Skeletal muscle satellite cell (primary cell): ENCODE data around the gene ZBTB49.

ENCODE experiments used
- H3K27me3 ChIP-seq: 2 replicates; pipeline ENCODE4 v1.7.0; 2013; ENCODE audit warnings: low read length; ENCODE audit not compliant: control insufficient read depth, insufficient read depth
- H3K36me3 ChIP-seq: 2 replicates; pipeline ENCODE4 v1.7.0; 2013; ENCODE audit warnings: mild to moderate bottlenecking, control low read depth, low read length; ENCODE audit not compliant: insufficient read depth
- H3K4me1 ChIP-seq: 2 replicates; pipeline ENCODE4 v1.7.0; 2013; ENCODE audit warnings: low read length; ENCODE audit not compliant: control insufficient read depth, insufficient read depth
- H3K4me2 ChIP-seq: 2 replicates; pipeline ENCODE4 v1.7.0; 2013; ENCODE audit warnings: mild to moderate bottlenecking, low read length
- H3K4me3 ChIP-seq: 2 replicates; pipeline ENCODE4 v1.7.0; 2013; ENCODE audit warnings: low read length
- H3K9ac ChIP-seq: 2 replicates; pipeline ENCODE4 v1.7.0; 2013; ENCODE audit warnings: mild to moderate bottlenecking, low read depth, low read length, moderate library complexity
- H3K9me3 ChIP-seq: replicated peaks from 2 replicates; pipeline ENCODE4 v1.7.0; 2013; ENCODE audit warnings: mild to moderate bottlenecking, control low read depth, low read length

Gene ZBTB49

DNA sequence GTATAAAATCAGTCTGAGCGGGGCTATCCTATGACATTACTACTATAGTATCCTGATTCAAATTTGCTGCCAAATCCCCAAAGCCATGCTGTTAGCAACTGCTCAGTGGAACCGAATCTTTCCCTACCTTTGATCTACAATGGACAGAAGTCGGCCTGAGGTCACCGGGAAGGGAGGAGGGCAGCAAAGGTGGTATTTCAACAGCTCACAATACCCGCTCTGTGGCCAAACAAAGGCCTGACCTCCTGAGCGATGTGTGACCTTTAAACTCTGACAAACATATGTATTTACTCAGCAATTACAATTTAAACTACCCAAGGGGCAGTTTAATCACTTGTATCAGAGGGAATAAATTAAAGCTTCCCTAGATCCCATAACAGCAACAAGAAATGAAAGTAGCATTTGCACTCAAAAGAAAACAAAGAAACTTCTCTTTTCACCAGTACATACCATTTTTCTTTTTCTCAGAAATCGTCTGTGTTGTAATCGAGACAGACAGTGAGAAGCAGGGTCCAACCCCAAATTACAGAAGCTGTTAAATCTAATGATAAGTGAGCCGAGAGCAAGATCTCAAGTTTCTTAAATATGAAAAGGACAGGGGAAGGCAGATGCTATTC, 30.5 kb upstream of the ZBTB49 start:
- peak overlapping the region; percentile 39 for H3K4me2 ChIP-seq
- no peaks in the 10 kb centered on the region for H3K36me3 ChIP-seq

GRCh38 chr4:4260185-4260751, 29.8 kb upstream of the ZBTB49 start:
- Histone ChIP-seq H3K9me3 (no peaks in the 10 kb centered on the region), H3K4me2 (peak overlapping the region; percentile 39), H3K9ac (no peak overlapping the region), H3K27me3 (peaks cover 11% of the 10 kb centered on the region), H3K36me3 (no peaks in the 10 kb centered on the region), H3K4me3 (no peak overlapping the region), H3K4me1 (peaks cover 3% of the 10 kb centered on the region)

More for the DNA sequence above, 30.5 kb upstream of the ZBTB49 start:
- Histone ChIP-seq H3K9ac (no peak overlapping the region), H3K9me3 (no peaks in the 10 kb centered on the region), H3K27me3 (peaks cover 18% of the 10 kb centered on the region), H3K4me3 (no peak overlapping the region), H3K4me1 (peaks cover 3% of the 10 kb centered on the region)

- peaks cover 8% of the 10 kb centered on the region for H3K4me1 ChIP-seq
- no peak overlapping the region for H3K9ac ChIP-seq
- no peak overlapping the region for H3K4me2 ChIP-seq
- no peaks in the 10 kb centered on the region for H3K9me3 ChIP-seq
- peaks cover 23% of the 10 kb centered on the region for H3K36me3 ChIP-seq
- no peaks in the 10 kb centered on the region for H3K27me3 ChIP-seq
- no peak overlapping the region for H3K4me3 ChIP-seq
These were observed 22.1 kb upstream of the ZBTB49 start for GRCh38 chr4:4267981-4268380.

DNA sequence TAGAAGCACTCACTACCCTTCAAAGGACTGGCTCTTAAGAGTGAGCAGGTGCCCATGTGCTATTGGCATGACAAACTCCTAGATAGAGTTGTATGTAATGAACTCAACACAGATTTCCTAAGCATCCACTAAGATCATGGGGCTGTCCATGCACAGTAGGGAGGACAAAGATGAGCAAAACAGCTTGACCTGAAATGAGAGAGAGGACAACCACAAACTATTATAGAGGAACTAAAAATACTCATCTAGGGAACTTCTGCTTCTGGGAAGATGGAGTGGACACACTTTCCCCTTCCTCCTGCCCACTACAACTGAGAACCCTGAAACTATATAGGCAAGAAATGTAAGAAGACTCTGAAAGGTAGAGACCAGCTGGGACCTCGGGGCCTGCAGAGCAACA, 21.3 kb upstream of the ZBTB49 start:
- H3K9me3 ChIP-seq: no peaks in the 10 kb centered on the region
- H3K4me2 ChIP-seq: no peak overlapping the region
- H3K9ac ChIP-seq: no peak overlapping the region
- peaks cover 8% of the 10 kb centered on the region for H3K4me1 ChIP-seq
- H3K27me3 ChIP-seq: no peaks in the 10 kb centered on the region
- H3K4me3 ChIP-seq: no peak overlapping the region
- H3K36me3 ChIP-seq: peaks cover 28% of the 10 kb centered on the region

DNA sequence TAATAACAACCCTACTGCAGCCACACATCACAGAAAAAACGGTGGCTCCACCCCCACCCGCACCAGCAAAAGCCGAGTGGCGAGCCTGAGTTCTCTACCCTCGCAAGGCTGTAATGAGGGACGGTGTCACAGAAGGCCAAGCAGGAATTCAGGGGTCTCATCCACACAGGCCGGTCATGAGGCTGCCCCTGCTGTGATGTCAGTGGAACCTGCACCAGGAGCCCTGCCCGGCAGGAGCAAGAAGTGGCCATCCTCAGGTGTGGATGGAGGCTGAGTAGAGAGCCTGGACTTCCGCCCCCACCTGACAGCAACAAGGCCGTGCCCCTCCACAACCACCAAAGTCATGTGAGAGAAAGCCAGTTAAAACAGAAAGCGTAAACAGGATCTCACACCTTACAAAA, 20.7 kb upstream of the ZBTB49 start:
- Histone ChIP-seq H3K4me1 (peaks cover 8% of the 10 kb centered on the region), H3K27me3 (no peaks in the 10 kb centered on the region), H3K4me2 (no peak overlapping the region), H3K4me3 (no peak overlapping the region), H3K9me3 (no peaks in the 10 kb centered on the region), H3K9ac (no peak overlapping the region), H3K36me3 (peaks cover 31% of the 10 kb centered on the region)

DNA sequence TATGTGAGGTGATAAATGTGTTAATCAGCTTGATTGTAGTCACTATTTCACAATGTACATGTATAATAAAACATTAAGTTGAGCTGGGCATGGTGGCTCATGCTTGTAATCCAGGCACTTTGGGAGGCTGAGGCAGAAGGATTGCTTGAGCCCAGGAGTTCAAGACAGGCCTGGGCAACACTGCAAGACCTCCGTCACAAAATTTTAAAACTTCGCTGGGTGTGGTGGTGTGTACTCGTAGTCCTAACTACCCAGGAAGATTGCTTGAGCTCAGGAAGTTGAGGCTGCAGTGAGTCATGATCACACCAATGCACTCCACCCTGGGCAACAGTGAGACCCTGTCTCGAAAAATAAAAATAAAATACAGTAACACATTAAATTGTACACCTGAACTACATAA, 20.2 kb upstream of the ZBTB49 start:
- peaks cover 34% of the 10 kb centered on the region for H3K36me3 ChIP-seq
- no peak overlapping the region for H3K4me3 ChIP-seq
- H3K9me3 ChIP-seq: no peaks in the 10 kb centered on the region
- H3K4me1 ChIP-seq: peaks cover 8% of the 10 kb centered on the region
- peak overlapping the region; percentile 11 for H3K4me2 ChIP-seq
- no peaks in the 10 kb centered on the region for H3K27me3 ChIP-seq
- no peak overlapping the region for H3K9ac ChIP-seq

- H3K36me3 ChIP-seq: peaks cover 36% of the 10 kb centered on the region
- H3K9ac ChIP-seq: no peak overlapping the region
- H3K4me2 ChIP-seq: no peak overlapping the region
- H3K9me3 ChIP-seq: no peaks in the 10 kb centered on the region
- no peaks in the 10 kb centered on the region for H3K27me3 ChIP-seq
- H3K4me1 ChIP-seq: peaks cover 8% of the 10 kb centered on the region
- no peak overlapping the region for H3K4me3 ChIP-seq
These were observed 19.5 kb upstream of the ZBTB49 start for GRCh38 chr4:4270529-4270928.

DNA sequence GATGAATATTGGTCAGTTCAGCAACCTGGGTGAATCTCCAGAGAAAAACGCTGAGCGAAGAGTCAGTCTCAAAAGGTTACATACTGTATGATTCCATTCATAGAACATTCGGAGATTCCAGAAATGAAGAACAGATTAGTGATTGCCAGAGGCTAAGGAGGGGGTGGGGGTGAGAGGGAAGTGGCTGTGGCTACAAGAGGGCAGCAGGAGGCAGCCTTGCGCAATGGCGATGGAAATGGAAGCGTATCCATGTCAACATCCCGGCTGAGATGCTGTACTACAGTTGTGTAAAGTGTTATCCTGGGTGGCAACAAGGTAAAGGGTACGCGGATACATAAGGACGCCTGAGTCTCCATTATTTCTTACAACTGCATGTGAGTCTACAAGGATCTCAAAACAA, 18.1 kb upstream of the ZBTB49 start:
- H3K4me1 ChIP-seq: peaks cover 8% of the 10 kb centered on the region
- H3K9ac ChIP-seq: no peak overlapping the region
- no peak overlapping the region for H3K4me3 ChIP-seq
- no peaks in the 10 kb centered on the region for H3K9me3 ChIP-seq
- H3K36me3 ChIP-seq: peaks cover 40% of the 10 kb centered on the region
- H3K27me3 ChIP-seq: no peaks in the 10 kb centered on the region
- no peak overlapping the region for H3K4me2 ChIP-seq

DNA sequence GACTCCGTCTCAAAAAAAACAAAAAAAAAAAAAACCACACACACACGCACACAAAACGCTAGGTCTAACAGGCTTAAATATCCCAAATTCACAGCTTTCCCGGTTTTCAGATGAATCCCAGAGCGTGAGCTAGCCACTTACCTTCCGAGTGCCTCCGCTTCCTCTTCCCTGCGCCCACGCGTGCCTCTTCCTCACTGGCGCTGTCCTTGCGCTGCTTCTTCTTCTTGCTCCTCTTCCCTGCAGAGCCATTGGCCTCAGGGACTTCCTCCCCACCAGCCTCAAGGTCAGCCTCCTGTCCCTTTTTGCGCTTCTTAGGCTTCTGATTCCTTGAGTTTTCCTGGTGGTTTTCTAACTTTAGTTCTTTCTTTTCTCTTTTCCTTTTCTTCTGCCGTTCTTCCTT, 15.8 kb upstream of the ZBTB49 start:
- H3K4me2 ChIP-seq: no peak overlapping the region
- H3K27me3 ChIP-seq: no peaks in the 10 kb centered on the region
- H3K9me3 ChIP-seq: no peaks in the 10 kb centered on the region
- H3K4me3 ChIP-seq: no peak overlapping the region
- H3K9ac ChIP-seq: no peak overlapping the region
- peaks cover 8% of the 10 kb centered on the region for H3K4me1 ChIP-seq
- peaks cover 50% of the 10 kb centered on the region for H3K36me3 ChIP-seq

DNA sequence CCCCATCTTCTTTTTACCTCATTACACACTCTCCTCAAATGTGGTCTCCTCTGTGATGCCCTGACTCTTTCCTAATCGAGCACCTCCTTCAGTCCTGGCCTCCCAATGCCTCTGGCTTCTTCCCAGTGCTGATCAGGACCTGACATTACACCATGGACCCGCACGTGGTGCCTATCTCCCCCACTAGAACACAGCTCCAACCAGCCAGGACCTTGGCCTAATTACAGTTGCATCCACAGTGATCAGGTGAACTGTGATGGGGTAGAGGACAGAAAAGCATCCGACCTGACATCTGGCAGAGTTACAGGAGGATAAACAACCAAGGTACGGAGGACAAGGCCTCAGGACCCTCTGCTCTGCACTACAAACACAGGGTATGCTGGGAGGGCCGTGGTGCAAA, 12.5 kb upstream of the ZBTB49 start:
- Histone ChIP-seq H3K27me3 (no peaks in the 10 kb centered on the region), H3K4me3 (no peak overlapping the region), H3K36me3 (peaks cover 60% of the 10 kb centered on the region), H3K9me3 (no peaks in the 10 kb centered on the region), H3K4me2 (no peak overlapping the region), H3K9ac (no peak overlapping the region), H3K4me1 (no peaks in the 10 kb centered on the region)

GRCh38 chr4:4281787-4282186, 8.3 kb upstream of the ZBTB49 start:
- Histone ChIP-seq H3K27me3 (no peaks in the 10 kb centered on the region), H3K4me1 (peaks cover 8% of the 10 kb centered on the region), H3K36me3 (peaks cover 68% of the 10 kb centered on the region), H3K9me3 (no peaks in the 10 kb centered on the region), H3K4me2 (no peak overlapping the region), H3K9ac (no peak overlapping the region), H3K4me3 (no peak overlapping the region)
